IMR-90 (cell line): ENCODE measurements around the gene CSNK1D. TPM values are rescaled to one million over a fixed set of nuclear protein-coding genes. Genes with fewer than 3 reads are reported as not detected.

ENCODE experiments used
- ATAC-seq: fragments of 200-7000 bp; cut with Tn5 transposase; 2 replicates; pipeline ENCODE4 v1.9.1; 2020; ENCODE audit warnings: low read depth, mild to moderate bottlenecking, moderate library complexity
- BruUV-seq: library from RNA; stranded (reverse); fragments of 400-500 nt; replicated peaks from 2 replicates; lab custom pipeline; 2021; lab: Mats Ljungman, UMichigan
- CTCF ChIA-PET: fragments of 300-600 bp; formaldehyde crosslinking; extraction: SDS; loops from one replicate; lab custom pipeline; 2021; ENCODE audit warnings: antibody characterized with exemption; lab: Yijun Ruan, JAX
- POLR2A ChIA-PET: fragments of 300-600 bp; sonication (Branson Sonifier 250); formaldehyde crosslinking; loops from one replicate; lab custom pipeline; 2022; ENCODE audit warnings: antibody characterized with exemption; ENCODE audit not compliant: unreplicated experiment; lab: Charles Lee
- DNase-seq: peaks from one replicate; pipeline ENCODE4 v3.0.0; 2013
- H2AFZ ChIP-seq: replicated peaks from 2 replicates; pipeline ENCODE3; 2013; ENCODE audit warnings: low read length, mild to moderate bottlenecking; ENCODE audit not compliant: poor library complexity
- H2AK5ac ChIP-seq: 2 replicates; pipeline ENCODE4 v1.6.1; 2013; ENCODE audit warnings: low read depth, low read length, inconsistent platforms
- H2AK9ac ChIP-seq: replicated peaks from 2 replicates; pipeline ENCODE3; 2013; ENCODE audit warnings: mild to moderate bottlenecking, low read depth, low read length, moderate library complexity; ENCODE audit not compliant: poor library complexity
- H2BK120ac ChIP-seq: 2 replicates; pipeline ENCODE4 v1.6.1; 2013; ENCODE audit warnings: low read depth, low read length, inconsistent platforms
- H2BK15ac ChIP-seq: 3 replicates; pipeline ENCODE4 v1.6.1; 2013; ENCODE audit warnings: low read depth, low read length, inconsistent platforms
- H2BK20ac ChIP-seq: 2 replicates; pipeline ENCODE4 v1.6.1; 2013; ENCODE audit warnings: low read depth, mild to moderate bottlenecking, inconsistent platforms, low read length, moderate library complexity
- H2BK5ac ChIP-seq: 2 replicates; pipeline ENCODE4 v1.6.1; 2013; ENCODE audit warnings: mild to moderate bottlenecking, low read depth, low read length, inconsistent platforms; ENCODE audit not compliant: poor library complexity, severe bottlenecking
- H3K14ac ChIP-seq: replicated peaks from 2 replicates; pipeline ENCODE4 v1.6.1; 2013; ENCODE audit warnings: low read depth, low read length, inconsistent platforms
- H3K18ac ChIP-seq: 2 replicates; pipeline ENCODE4 v1.6.1; 2013; ENCODE audit warnings: low read depth, low read length, control low read depth
- H3K23ac ChIP-seq: 2 replicates; pipeline ENCODE4 v1.6.1; 2013; ENCODE audit warnings: low read depth, low read length, inconsistent platforms
- H3K27ac ChIP-seq: 2 replicates; pipeline ENCODE4 v1.5.1; 2013; ENCODE audit warnings: mild to moderate bottlenecking, control low read depth, low read length; ENCODE audit not compliant: insufficient read depth
- H3K27me3 ChIP-seq: 2 replicates; pipeline ENCODE4 v1.6.1; 2013; ENCODE audit warnings: low read length; ENCODE audit not compliant: control insufficient read depth, insufficient read depth
- H3K36me3 ChIP-seq: 2 replicates; pipeline ENCODE4 v1.6.1; 2013; ENCODE audit warnings: low read length, mixed read lengths; ENCODE audit not compliant: control insufficient read depth, insufficient read depth
- H3K4ac ChIP-seq: 2 replicates; pipeline ENCODE4 v1.6.1; 2013; ENCODE audit warnings: low read depth, low read length, inconsistent platforms
- H3K4me1 ChIP-seq: 2 replicates; pipeline ENCODE4 v1.6.1; 2013; ENCODE audit warnings: low read length, mixed read lengths; ENCODE audit not compliant: control insufficient read depth, insufficient read depth
- H3K4me2 ChIP-seq: 2 replicates; pipeline ENCODE4 v1.6.1; 2013; ENCODE audit warnings: low read depth, mild to moderate bottlenecking, control low read depth, low read length, moderate library complexity
- H3K4me3 ChIP-seq: 2 replicates; pipeline ENCODE4 v1.5.1; 2013; ENCODE audit warnings: low read depth, mild to moderate bottlenecking, control low read depth, low read length, moderate library complexity; ENCODE audit not compliant: insufficient read depth
- H3K56ac ChIP-seq: 2 replicates; pipeline ENCODE4 v1.6.1; 2013; ENCODE audit warnings: low read length, inconsistent platforms; ENCODE audit not compliant: insufficient read depth; ENCODE audit errors: extremely low read depth
- H3K79me1 ChIP-seq, 2 experiments: 2 replicates each; pipeline ENCODE4 v1.6.1; 2013; ENCODE audit warnings: low read length in 2 of 2, inconsistent platforms in 1 of 2, low read depth in 1 of 2
- H3K9ac ChIP-seq: 2 replicates; pipeline ENCODE4 v1.6.1; 2013; ENCODE audit warnings: low read depth, low read length, control low read depth
- H3K9me1 ChIP-seq: 2 replicates; pipeline ENCODE4 v1.6.1; 2013; ENCODE audit warnings: low read length, inconsistent platforms; ENCODE audit not compliant: insufficient read depth
- H3K9me3 ChIP-seq: 2 replicates; pipeline ENCODE4 v1.6.1; 2013; ENCODE audit warnings: low read length; ENCODE audit not compliant: control insufficient read depth, insufficient read depth
- H4K20me1 ChIP-seq: 2 replicates; pipeline ENCODE4 v1.6.1; 2013; ENCODE audit warnings: low read length, inconsistent platforms; ENCODE audit not compliant: insufficient read depth
- H4K5ac ChIP-seq: 2 replicates; pipeline ENCODE4 v1.6.1; 2013; ENCODE audit warnings: mild to moderate bottlenecking, low read depth, low read length, control low read depth
- H4K8ac ChIP-seq, 2 experiments: 2 replicates each; pipeline ENCODE4 v1.6.1; 2013; ENCODE audit warnings: low read depth in 2 of 2, low read length in 2 of 2, control low read depth in 1 of 2, inconsistent platforms in 1 of 2
- H4K91ac ChIP-seq: 2 replicates; pipeline ENCODE4 v1.6.1; 2013; ENCODE audit warnings: low read depth, low read length, inconsistent platforms; ENCODE audit not compliant: insufficient read depth
- BHLHE40 ChIP-seq: fragments of 150-350 bp; IDR thresholded peaks from 2 replicates; pipeline ENCODE4 v1.6.1; 2016; ENCODE audit warnings: mild to moderate bottlenecking, low read depth, low read length
- CEBPB ChIP-seq: IDR thresholded peaks from 2 replicates; pipeline ENCODE4 v1.6.1; 2012; ENCODE audit warnings: low read depth, low read length, improper control_type of control experiment
- CHD1 ChIP-seq: IDR thresholded peaks from 2 replicates; pipeline ENCODE4 v1.6.1; 2012; ENCODE audit warnings: low read depth, low read length, improper control_type of control experiment
- FOS ChIP-seq: fragments of 150-350 bp; IDR thresholded peaks from 2 replicates; pipeline ENCODE4 v1.6.1; 2016; ENCODE audit warnings: low read depth, low read length
- MAFK ChIP-seq: IDR thresholded peaks from 2 replicates; pipeline ENCODE4 v1.6.1; 2012; ENCODE audit warnings: low read depth, low read length, improper control_type of control experiment
- MAZ ChIP-seq: IDR thresholded peaks from 2 replicates; pipeline ENCODE4 v1.6.1; 2012; ENCODE audit warnings: low read depth, mild to moderate bottlenecking, low read length, improper control_type of control experiment, moderate library complexity, borderline replicate concordance
- MXI1 ChIP-seq: IDR thresholded peaks from 2 replicates; pipeline ENCODE4 v1.6.1; 2012; ENCODE audit warnings: low read depth, mild to moderate bottlenecking, low read length, moderate library complexity, borderline replicate concordance
- NFE2L2 ChIP-seq: fragments of 150-350 bp; IDR thresholded peaks from 2 replicates; pipeline ENCODE4 v1.6.1; 2016; ENCODE audit warnings: low read depth, mild to moderate bottlenecking, low read length
- POLR2A ChIP-seq: IDR thresholded peaks from 2 replicates; pipeline ENCODE4 v1.6.1; 2012; ENCODE audit warnings: mild to moderate bottlenecking, low read depth, low read length
- RAD21 ChIP-seq: IDR thresholded peaks from 2 replicates; pipeline ENCODE4 v1.6.1; 2012; ENCODE audit warnings: low read length, improper control_type of control experiment
- RCOR1 ChIP-seq: IDR thresholded peaks from 2 replicates; pipeline ENCODE4 v1.6.1; 2012; ENCODE audit warnings: mild to moderate bottlenecking, low read length, improper control_type of control experiment; ENCODE audit not compliant: insufficient replicate concordance
- RFX5 ChIP-seq: IDR thresholded peaks from 2 replicates; pipeline ENCODE4 v1.8.0; 2012; ENCODE audit warnings: low read depth, mild to moderate bottlenecking, low read length, moderate library complexity
- SMC3 ChIP-seq: fragments of 150-350 bp; IDR thresholded peaks from 2 replicates; pipeline ENCODE4 v1.6.1; 2016; ENCODE audit warnings: low read depth, mild to moderate bottlenecking, antibody characterized with exemption, low read length, moderate library complexity
- WGBS, 2 experiments: methylation state at CpG; one replicate each; pipeline versions ENCODE4 v1.1.5 to v1.1.7; 2013; ENCODE audit warnings: missing lambda C conversion rate in 2 of 2; ENCODE audit not compliant: insufficient read length in 1 of 2; ENCODE audit errors: extremely low coverage in 2 of 2; 5-methylcytosine and 5-hydroxymethylcytosine counted together
- dilution Hi-C: fragments of 300-500 bp; cut with HindIII; formaldehyde crosslinking; loops from one replicate; pipeline ENCODE4 v1.14.3; 2018; ENCODE audit warnings: low sequenced_read_pairs; ENCODE audit not compliant: unreplicated experiment
- in situ Hi-C: fragments of 300-500 bp; cut with MboI; formaldehyde crosslinking; loops from 3 replicates; pipeline ENCODE4 v1.14.3; 2019; ENCODE audit warnings: low sequenced_read_pairs, inconsistent platforms, mixed read lengths
- intact Hi-C: fragments of 100-400 bp; cut with micrococcal nuclease; formaldehyde crosslinking; loops from 2 replicates; pipeline ENCODE4 v1.10.0; 2022
- polyA plus RNA-seq, 3 experiments: library from polyadenylated mRNA; depleted of rRNA; stranded (reverse); fragments of >200 nt; gene quantifications; 2 replicates each; pipeline ENCODE4 v1.2.3, GENCODE V29; 2012; ENCODE audit warnings: low replicate concordance in 1 of 3
- total RNA-seq: library from RNA; depleted of rRNA; stranded (reverse); fragments of >200 nt; gene quantifications from 2 replicates; pipeline ENCODE4 v1.2.3, GENCODE V29; 2012
- TF ChIP-seq, protein P1 (sequence below): fragments of 150-350 bp; IDR thresholded peaks from 2 replicates; pipeline ENCODE4 v1.6.1; 2016; ENCODE audit warnings: low read depth, mild to moderate bottlenecking, low read length, moderate library complexity, borderline replicate concordance
- TF ChIP-seq, protein P2 (sequence below): fragments of 150-350 bp; IDR thresholded peaks from 2 replicates; pipeline ENCODE4 v1.6.1; 2017; ENCODE audit warnings: mild to moderate bottlenecking, antibody characterized with exemption, low read length, low read depth
- TF ChIP-seq, protein P3 (sequence below): conservative IDR thresholded peaks from 2 replicates; pipeline ENCODE4 v1.5.1; 2012; ENCODE audit warnings: mild to moderate bottlenecking, low read depth, low read length, improper control_type of control experiment

Gene CSNK1D
- total and polyA plus RNA-seq, 2 of the 4 experiments (the other 2 are of a cell fraction) = 47.1 to 186 TPM

GRCh38 chr17:82193520-82194220 is 79.8 kb downstream of the CSNK1D start:
- H3K4me1 ChIP-seq = no peaks in the 10 kb centered on the region
- H3K56ac ChIP-seq = no peak overlapping the region
- no peaks in the 10 kb centered on the region for H3K27me3 ChIP-seq
- H2BK5ac ChIP-seq = no peak overlapping the region
- H3K4ac ChIP-seq = no peak overlapping the region
- H4K91ac ChIP-seq = no peak overlapping the region
- no peak overlapping the region for H3K27ac ChIP-seq
- in situ Hi-C loops (no loop called here), dilution Hi-C loops (no loop called here), intact Hi-C loops (no loop called here)
- H3K9me1 ChIP-seq = 0 out of 2 replicates have a peak, but pooled peaks cover 9% of the 10 kb centered on the region
- H3K14ac ChIP-seq = no peak overlapping the region
- POLR2A ChIA-PET = no interaction called here
- CTCF ChIA-PET = no interaction called here
- no peak overlapping the region for H2BK15ac ChIP-seq
- H3K23ac ChIP-seq = no peak overlapping the region
- BruUV-seq = no TSS peak
- no peak overlapping the region for H2AK9ac ChIP-seq
- DNase-seq (no peak), ATAC-seq (no peak)
- no peak overlapping the region for H2BK120ac ChIP-seq
- H3K9ac ChIP-seq = no peak overlapping the region
- no peak overlapping the region for H4K8ac ChIP-seq
- no peak overlapping the region for H3K4me2 ChIP-seq
- H4K20me1 ChIP-seq = peaks cover 4% of the 10 kb centered on the region; the same call in 1 of the 2 replicates
- 87% methylated on average over 11 of the region's 16 CpGs; no CpG with 5 or more reads in 1 of the 2 experiments for WGBS, 2 experiments
- no peaks in the 10 kb centered on the region for H3K9me3 ChIP-seq
- no peak overlapping the region for H3K4me3 ChIP-seq
- H3K36me3 ChIP-seq = peaks cover 38% of the 10 kb centered on the region
- no peak overlapping the region for H4K5ac ChIP-seq
- TF ChIP-seq RFX5 = no peak
- no peak for TF ChIP-seq MAFK
- TF ChIP-seq, protein P1, sequence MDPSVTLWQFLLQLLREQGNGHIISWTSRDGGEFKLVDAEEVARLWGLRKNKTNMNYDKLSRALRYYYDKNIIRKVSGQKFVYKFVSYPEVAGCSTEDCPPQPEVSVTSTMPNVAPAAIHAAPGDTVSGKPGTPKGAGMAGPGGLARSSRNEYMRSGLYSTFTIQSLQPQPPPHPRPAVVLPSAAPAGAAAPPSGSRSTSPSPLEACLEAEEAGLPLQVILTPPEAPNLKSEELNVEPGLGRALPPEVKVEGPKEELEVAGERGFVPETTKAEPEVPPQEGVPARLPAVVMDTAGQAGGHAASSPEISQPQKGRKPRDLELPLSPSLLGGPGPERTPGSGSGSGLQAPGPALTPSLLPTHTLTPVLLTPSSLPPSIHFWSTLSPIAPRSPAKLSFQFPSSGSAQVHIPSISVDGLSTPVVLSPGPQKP = no peak
- TF ChIP-seq RAD21 = no peak
- TF ChIP-seq MAZ = no peak
- no peak for TF ChIP-seq FOS
- no peak for TF ChIP-seq NFE2L2
- TF ChIP-seq, protein P2, sequence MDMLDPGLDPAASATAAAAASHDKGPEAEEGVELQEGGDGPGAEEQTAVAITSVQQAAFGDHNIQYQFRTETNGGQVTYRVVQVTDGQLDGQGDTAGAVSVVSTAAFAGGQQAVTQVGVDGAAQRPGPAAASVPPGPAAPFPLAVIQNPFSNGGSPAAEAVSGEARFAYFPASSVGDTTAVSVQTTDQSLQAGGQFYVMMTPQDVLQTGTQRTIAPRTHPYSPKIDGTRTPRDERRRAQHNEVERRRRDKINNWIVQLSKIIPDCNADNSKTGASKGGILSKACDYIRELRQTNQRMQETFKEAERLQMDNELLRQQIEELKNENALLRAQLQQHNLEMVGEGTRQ = no peak
- no peak for TF ChIP-seq CHD1
- TF ChIP-seq, protein P3, sequence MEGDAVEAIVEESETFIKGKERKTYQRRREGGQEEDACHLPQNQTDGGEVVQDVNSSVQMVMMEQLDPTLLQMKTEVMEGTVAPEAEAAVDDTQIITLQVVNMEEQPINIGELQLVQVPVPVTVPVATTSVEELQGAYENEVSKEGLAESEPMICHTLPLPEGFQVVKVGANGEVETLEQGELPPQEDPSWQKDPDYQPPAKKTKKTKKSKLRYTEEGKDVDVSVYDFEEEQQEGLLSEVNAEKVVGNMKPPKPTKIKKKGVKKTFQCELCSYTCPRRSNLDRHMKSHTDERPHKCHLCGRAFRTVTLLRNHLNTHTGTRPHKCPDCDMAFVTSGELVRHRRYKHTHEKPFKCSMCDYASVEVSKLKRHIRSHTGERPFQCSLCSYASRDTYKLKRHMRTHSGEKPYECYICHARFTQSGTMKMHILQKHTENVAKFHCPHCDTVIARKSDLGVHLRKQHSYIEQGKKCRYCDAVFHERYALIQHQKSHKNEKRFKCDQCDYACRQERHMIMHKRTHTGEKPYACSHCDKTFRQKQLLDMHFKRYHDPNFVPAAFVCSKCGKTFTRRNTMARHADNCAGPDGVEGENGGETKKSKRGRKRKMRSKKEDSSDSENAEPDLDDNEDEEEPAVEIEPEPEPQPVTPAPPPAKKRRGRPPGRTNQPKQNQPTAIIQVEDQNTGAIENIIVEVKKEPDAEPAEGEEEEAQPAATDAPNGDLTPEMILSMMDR = no peak
- no peak for TF ChIP-seq CEBPB
- TF ChIP-seq BHLHE40 = no peak
- no peak for TF ChIP-seq MXI1
- TF ChIP-seq SMC3 = no peak
- no peak for TF ChIP-seq RCOR1
- TF ChIP-seq POLR2A = no peak
- peaks cover 0 to 6% of the 10 kb centered on the region in 2 experiments; a peak in 1 of 4 replicates for H3K79me1 ChIP-seq
- no peak overlapping the region for H2BK20ac ChIP-seq
- no peak overlapping the region for H3K18ac ChIP-seq
- no peak overlapping the region for H2AK5ac ChIP-seq
- H2AFZ ChIP-seq = no peak overlapping the region
